NOMO-1 treated with DMSO at 0.1 percent for 48 hours (cell line): ENCODE data around the gene EEFSEC.

ENCODE experiments used
- DNase-seq: peaks from one replicate; lab custom pipeline; 2025; ENCODE audit not compliant: unreplicated experiment; lab: John Stamatoyannopoulos, UW

Gene EEFSEC

GRCh38 chr3:128313071-128313725 is 159.9 kb downstream of the EEFSEC start:
- DNase-seq = no peak

GRCh38 chr3:128313935-128314334 is 160.7 kb downstream of the EEFSEC start:
- no peak for DNase-seq

- DNase-seq = no peak
Measured at GRCh38 chr3:128315313-128315712, 162.0 kb downstream of the EEFSEC start.

- no peak for DNase-seq
Measured at GRCh38 chr3:128316481-128316891, 163.2 kb downstream of the EEFSEC start.

- no peak for DNase-seq
Measured at GRCh38 chr3:128317101-128317697, 163.9 kb downstream of the EEFSEC start.

DNA sequence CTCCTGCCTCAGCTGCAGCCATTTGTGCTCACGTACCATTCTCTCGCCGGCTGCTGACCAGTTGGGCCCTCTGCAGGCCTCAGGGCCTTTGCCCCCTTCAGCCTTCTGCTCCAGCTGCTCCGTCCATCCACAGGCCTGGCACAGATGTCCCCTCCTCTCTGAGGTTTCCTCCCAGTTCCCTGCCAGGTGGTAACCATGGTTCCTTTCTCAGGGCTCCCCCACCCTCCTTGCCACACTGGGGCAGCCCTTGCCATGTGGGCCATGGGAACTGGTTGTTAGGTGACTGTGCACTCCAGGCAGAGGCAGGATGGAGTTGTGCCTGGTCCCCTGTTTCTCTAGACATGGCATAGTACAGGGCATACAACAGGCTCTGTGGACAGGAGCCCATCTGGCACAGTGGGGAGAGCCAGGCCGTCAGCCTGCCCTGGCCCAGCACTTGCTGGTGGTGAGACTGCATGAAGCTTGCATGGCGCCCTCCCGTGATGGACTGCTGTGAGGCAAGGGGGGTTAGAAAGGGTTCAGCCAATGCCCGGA is 164.5 kb downstream of the EEFSEC start:
- no peak for DNase-seq

- no peak for DNase-seq
Measured at GRCh38 chr3:128318275-128318941, 165.1 kb downstream of the EEFSEC start.

- DNase-seq = no peak
Measured at GRCh38 chr3:128319107-128319506, 165.8 kb downstream of the EEFSEC start.

DNA sequence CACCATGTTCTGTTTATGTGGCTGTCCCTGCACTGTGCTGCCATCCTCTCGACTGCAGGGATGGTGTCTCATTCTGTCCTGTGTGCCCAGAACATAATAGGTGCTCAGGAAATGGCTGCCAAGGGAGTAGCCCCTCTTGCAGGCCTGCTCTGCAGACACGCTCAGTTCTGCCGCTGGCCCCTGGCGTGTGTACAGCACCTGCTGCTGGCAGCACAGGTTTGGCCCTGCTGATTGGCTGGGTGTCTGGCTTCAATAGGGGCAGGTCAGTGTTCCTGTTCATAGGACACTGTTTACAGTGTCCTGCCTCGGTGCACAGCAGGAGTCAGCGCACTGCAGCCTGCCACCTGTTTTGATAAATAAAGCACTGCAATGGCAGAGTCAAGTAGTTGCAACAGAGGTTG is 166.5 kb downstream of the EEFSEC start:
- no peak for DNase-seq

- DNase-seq = no peak
Measured at GRCh38 chr3:128320551-128321340, 167.5 kb downstream of the EEFSEC start.

- no peak for DNase-seq
Measured at GRCh38 chr3:128321418-128321817, 168.1 kb downstream of the EEFSEC start.

DNA sequence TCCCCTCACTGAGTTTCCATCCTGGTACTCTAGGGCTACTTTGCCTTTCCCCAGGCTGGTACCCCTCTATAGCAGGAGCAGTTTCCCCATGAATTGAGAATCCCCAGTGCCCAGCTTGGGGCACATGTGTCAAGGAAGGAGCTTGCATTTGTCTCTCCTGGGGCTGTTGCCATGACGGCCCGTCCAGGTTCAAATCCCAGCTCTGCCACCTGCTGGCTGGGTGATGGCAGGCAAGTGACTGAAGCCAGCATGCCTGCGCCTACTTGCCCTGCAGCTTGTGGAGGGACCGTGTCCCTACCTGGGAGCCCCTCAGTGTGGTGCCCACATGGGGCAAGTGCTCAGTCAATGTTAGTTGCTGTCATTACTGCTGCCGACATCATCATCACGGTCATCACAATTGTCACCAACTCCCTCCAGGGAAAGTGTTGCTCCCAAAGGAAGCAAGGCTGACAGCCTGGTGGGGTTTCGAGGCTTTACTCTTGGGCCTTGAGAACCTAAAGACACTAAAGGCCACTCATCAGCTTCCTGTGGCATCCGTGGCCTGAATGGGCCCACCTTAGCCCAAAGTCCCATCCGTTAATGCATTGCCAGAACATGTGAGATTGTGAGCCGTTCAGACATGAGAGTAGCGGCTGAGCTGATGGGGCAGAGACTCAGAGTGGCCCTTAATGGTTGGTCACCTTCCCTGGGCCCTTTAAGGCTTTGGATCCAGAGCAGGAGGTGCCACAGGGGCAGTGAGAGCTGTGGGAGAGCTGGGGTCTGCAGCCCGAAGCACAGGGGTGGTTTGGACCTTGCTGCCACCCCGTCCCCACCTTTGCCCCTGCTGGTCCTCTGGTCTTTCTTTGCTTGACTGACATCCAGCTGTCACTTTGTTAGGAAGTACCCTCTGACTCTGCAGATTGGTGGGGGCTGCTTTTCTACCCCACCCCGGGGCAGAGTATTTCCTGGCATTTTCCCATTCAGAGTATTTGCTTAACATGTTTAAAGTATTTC is 169.0 kb downstream of the EEFSEC start:
- DNase-seq = no peak

DNA sequence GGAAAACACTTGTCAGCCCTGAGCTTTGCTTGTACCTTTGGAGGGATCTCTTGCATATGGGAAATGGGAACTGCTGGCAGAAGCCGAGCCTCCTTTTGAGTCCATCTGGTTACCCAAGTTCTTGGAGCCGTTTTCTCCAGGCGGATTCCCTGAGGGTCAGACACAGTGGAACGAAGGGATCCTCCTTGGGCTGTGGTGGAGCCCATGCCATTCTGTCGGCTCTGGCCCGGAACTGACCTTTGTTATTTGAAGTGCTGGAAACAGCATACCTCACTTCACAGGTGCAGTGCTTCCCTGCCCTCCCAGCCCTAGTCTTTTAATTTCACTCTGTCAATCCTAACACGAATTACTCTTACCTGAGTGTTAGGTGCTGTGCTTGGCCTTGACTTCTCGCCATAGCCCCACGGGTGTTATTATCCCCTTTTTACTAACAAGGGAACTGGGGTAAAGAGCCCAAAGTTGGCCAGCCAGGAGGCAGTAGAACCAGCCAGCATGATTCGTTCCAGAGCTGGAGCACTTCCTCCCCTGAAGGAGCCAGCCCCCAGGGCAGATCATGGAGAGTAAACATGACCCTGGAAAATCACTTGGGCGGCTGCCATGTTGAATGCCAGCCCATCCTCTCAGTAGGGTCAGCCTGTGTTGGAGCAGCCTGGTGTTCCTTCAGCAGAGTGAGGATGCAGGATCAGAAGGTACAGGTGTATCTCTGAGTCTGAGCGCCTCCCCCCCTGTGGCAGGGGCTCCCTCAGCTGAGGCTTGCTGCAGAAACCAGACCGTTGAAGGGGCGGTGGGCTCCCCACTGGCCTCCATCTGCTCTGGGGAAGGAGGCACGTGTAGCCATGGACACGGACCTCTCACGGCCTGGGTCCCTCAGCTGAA is 170.2 kb downstream of the EEFSEC start:
- no peak for DNase-seq

DNA sequence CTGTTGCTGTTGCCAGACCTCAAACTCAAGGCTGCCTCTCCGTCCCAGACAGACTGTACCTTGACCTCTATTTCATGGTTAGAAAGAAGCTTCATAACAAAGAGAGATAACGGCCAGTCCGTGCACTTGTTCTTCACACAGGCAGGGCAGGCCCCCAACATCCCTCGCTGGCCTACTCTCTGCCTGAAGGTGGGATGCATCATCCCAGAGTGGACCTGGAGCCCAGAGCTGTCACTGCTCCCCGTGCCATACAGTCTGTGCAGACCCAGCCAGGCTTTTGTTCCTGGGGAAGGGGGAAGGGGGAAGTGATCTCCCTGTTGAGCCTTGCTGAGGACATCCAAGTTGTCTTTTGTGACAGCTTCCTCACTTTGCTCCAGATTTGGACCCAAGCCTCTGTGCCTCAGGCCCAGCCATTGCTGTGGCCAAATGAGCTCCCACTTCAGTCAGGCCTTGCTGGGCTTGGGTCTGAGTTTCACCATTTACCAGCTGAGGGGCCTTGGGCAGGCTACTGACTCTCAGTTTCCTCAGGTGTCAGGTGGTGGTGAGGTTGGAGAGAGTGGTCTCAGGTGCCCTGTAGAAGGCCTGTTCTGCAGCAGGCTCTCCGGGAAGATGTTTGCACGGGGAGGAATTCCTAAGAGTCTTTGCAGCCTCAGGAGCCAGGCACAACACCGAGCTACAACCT is 171.8 kb downstream of the EEFSEC start:
- DNase-seq = no peak

DNA sequence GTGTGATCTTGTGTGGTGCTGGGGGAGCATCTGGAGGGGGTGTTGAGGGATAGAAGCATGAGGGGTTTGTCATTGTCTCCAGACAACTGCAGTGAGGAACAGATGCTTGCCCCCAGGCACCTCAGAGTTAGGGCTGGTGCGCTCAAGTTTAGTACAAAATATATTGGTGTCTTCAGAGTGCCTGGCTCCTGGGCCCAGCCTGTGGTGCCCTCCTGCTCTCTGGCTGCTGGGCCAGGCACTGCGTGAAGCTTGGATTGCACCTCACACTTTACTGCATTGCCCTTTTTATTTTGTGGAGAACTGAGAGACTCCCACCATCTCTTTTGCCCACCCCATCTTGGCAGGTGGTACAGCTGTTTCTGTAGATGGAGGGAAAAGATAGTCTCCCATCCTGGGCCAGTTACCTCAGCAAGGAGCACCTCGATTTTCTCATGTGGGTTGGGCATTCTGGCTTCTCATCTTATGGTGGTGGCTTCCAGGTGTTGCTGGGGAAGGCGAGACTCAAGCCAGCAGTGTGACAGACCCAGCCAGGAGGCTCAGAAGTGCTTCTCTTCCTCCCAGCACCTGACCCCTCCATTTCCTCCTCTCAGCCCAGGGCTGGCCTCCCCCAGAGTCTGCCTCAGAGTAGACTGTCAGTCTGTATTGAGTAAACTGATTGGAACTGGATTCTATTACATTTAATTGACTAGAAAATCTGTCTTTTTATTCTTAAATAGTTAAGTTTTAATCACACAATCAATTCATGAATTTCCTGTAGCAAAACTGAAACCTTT is 173.0 kb downstream of the EEFSEC start:
- DNase-seq = no peak

DNA sequence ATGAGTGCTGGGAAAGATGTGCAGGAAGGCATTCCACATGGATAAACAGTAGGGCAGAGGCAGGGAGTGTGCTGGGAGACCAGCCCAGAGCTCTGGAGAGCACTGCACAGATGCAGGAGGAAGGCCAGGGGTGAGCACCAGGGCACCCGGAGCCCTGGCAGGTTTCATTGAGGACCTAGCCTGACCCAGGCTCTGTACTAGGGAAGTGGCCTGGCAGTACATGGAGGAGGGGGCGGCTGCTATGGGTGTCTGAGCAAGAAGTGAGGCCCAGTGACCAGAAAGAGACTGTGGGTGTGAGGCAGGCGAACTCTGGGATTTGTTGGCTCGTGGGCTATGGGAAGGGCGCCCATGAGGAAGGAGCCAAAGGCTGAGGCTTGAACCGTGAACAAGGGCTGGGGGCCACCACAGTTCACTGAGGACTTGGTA is 174.3 kb downstream of the EEFSEC start:
- DNase-seq = no peak

- DNase-seq = no peak
Measured at GRCh38 chr3:128328546-128329458, 175.5 kb downstream of the EEFSEC start.
